Caki2 (cell line): Measurements from ENCODE around the gene RAN. TPM values are rescaled to one million over a fixed set of nuclear protein-coding genes. Genes with fewer than 3 reads are reported as not detected.

Source experiments
- DNase-seq: peaks from one replicate; pipeline ENCODE4 v3.0.0-alpha.2; 2015; ENCODE audit warnings: low read depth
- in situ Hi-C: cut with HindIII; loops from 2 replicates; pipeline ENCODE4 v1.10.0; 2016; ENCODE audit warnings: low sequenced_read_pairs, low pct_unique_long_range_greater_than_20kb, mixed read lengths
- total RNA-seq: library from RNA; depleted of rRNA; stranded (reverse); fragments of >200 nt; shearing (Covaris generic); gene quantifications from 2 replicates; pipeline ENCODE4 v1.2.3, GENCODE V29; 2014; ENCODE audit warnings: low replicate concordance; rRNA removed

The RAN gene
- total RNA-seq, 1 experiment from 2014 or later = 870 TPM

GRCh38 chr12:130917607-130918006 is 45.7 kb downstream of the RAN start:
- in situ Hi-C loops = no loop called here
- no peak for DNase-seq

DNA sequence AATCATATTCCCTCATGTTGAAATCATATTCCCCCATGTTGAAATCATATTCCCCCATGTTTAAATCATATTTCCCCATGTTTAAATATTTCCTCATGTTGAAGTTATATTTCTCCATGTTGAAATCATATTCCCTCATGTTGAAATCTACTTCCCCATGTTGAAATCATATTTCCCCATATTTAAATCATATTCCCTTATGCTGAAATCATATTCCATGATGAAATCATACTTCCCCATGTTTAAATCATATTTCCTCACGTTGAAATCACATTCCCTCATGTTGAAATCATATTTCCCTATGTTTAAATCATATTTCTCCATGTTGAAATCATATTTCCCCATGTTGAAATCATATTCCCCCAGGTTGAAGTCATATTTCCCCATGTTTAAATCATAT is 47.2 kb downstream of the RAN start:
- in situ Hi-C loops = no loop called here
- no peak for DNase-seq

GRCh38 chr12:130920119-130920703 is 48.3 kb downstream of the RAN start:
- in situ Hi-C loops = no loop called here

DNA sequence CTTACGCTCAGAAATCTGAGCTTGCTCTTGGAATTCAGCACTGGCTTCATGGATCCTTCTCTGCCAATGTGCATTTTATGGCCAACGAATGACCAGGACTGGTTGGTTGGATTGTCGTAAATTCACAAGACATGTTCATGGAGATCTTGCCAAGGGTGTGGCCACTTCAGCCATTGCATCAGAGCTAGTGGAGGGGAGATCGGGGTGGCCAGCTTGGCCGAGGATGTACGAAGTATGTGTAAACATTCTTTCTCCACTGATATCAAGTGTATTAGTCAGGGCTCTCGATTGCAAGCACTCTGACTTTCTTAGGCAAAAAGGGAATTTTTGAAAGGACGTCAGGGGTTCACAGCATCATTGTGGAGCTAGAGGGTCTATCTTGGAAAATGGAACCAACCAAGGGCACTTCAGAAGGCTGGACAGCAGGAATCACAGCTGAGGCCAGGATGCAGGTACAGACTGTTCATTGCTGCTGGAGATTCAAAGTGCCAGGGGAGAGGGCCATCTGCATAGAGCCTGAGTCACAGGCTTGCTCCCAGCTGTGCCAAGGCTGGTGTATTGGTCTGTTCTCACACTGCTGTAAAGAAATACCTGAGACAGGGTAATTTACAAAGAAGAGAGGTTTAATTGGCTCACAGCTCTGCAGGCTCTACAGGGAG is 49.0 kb downstream of the RAN start:
- in situ Hi-C loops = no loop called here
- no peak for DNase-seq

More at GRCh38 chr12:130920119-130920703, 48.3 kb downstream of the RAN start:
- DNase-seq = no peak

GRCh38 chr12:130922511-130922953 is 50.7 kb downstream of the RAN start:
- in situ Hi-C loops = no loop called here
- no peak for DNase-seq

DNA sequence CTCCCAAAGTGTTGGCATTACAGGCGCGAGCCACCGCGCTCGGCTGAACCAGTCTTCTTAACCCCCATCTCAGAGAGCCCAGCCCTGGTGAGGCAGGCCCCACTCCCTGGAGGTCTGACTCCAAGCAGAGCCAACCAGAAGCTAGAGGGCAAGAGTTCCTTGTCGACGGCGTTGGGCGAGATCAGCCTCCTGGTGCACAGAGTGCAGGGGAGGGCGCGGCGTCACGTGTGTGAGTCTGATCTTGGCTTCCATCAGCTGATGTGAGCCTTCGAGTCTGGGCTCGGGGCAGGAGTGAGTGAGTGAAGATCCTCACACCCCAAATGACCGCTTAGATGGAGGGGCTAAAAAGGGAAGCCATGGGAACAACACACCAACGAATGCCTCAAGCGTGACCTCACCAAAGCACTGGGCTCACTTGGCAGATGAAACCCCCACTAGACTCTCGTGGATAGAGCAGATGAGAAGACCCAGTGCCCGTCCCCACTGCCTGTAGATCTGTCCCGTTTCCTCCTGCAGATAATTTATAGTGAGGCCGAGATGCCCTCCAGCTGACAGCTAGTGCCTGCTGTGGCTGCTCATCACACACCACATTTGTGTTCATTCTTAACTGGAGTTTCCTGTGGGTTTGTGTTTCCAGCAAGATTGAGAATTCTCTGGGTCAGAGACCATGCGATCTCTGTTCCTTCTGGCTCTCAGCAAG is 53.2 kb downstream of the RAN start:
- in situ Hi-C loops = no loop called here
- no peak for DNase-seq

GRCh38 chr12:130925666-130926015 is 53.8 kb downstream of the RAN start:
- in situ Hi-C loops = no loop called here
- DNase-seq = no peak

Other genes starting within 250 kb of the RAN start
- not detected in 2 replicates for gene RIMBP2, start 155.8 kb upstream of the RAN start, total RNA-seq
- 26.6 and 30.8 TPM in 2 replicates for gene STX2, start 32.8 kb upstream of the RAN start, total RNA-seq
- not detected in 2 replicates for gene ADGRD1, start 81.8 kb downstream of the RAN start, total RNA-seq